ENCODE data around the gene PAXX. TPM values are rescaled to one million over a fixed set of nuclear protein-coding genes. Genes with fewer than 3 reads are reported as not detected.

Gene PAXX
- total RNA-seq, 1 donor from 2014 or later, result 72.6 TPM

GRCh38 chr9:136974817-136975535 lies 17.2 kb upstream of the PAXX start:
- H3K9me3 Mint-ChIP-seq, result no peaks in the 10 kb centered on the region
- intact Hi-C loops (cut with micrococcal nuclease), result loop anchor here (10.0 kb wide), 1 partner anchor 480 kb away; the partner anchor contains the start of gene NSMF
- H3K4me1 Mint-ChIP-seq (ENCODE audit: low read depth), result peaks cover 7% of the 10 kb centered on the region
- no peak overlapping the region for H3K4me3 Mint-ChIP-seq (ENCODE audit: low read depth)
- no peak for DNase-seq (ENCODE audit: low spot score)
- no peak overlapping the region for H3K27ac Mint-ChIP-seq
- no peaks in the 10 kb centered on the region for H3K27me3 Mint-ChIP-seq (ENCODE audit: low read depth)
- H3K36me3 Mint-ChIP-seq (ENCODE audit: low read depth), result no peaks in the 10 kb centered on the region

GRCh38 chr9:136975644-136976043 lies 16.6 kb upstream of the PAXX start:
- DNase-seq (ENCODE audit: low spot score), result no peak
- H3K4me1 Mint-ChIP-seq (ENCODE audit: low read depth), result peaks cover 7% of the 10 kb centered on the region
- no peak overlapping the region for H3K27ac Mint-ChIP-seq
- no peaks in the 10 kb centered on the region for H3K27me3 Mint-ChIP-seq (ENCODE audit: low read depth)
- no peak overlapping the region for H3K4me3 Mint-ChIP-seq (ENCODE audit: low read depth)
- H3K36me3 Mint-ChIP-seq (ENCODE audit: low read depth), result no peaks in the 10 kb centered on the region
- H3K9me3 Mint-ChIP-seq, result no peaks in the 10 kb centered on the region
- intact Hi-C loops (cut with micrococcal nuclease), result loop anchor here (10.0 kb wide), 1 partner anchor 479 kb away; the partner anchor contains the start of gene NSMF

GRCh38 chr9:136977223-136977622 lies 15.0 kb upstream of the PAXX start, which contains the start of gene PTGDS:
PTGDS (plus strand) TSS chr9:136977504; CDS start chr9:136977579, 75 bp downstream.
- H3K27ac Mint-ChIP-seq, result no peak within 1 kb of the TSS
- H3K4me3 Mint-ChIP-seq (ENCODE audit: low read depth), result no peak within 1 kb of the TSS
- no peaks in the 10 kb centered on the region for H3K36me3 Mint-ChIP-seq (ENCODE audit: low read depth)
- intact Hi-C loops (cut with micrococcal nuclease), result loop anchor here (10.0 kb wide), 1 partner anchor 478 kb away; the partner anchor contains the start of gene NSMF
- no peak for DNase-seq (ENCODE audit: low spot score)
- no peaks in the 10 kb centered on the region for H3K27me3 Mint-ChIP-seq (ENCODE audit: low read depth)
- no peaks in the 10 kb centered on the region for H3K9me3 Mint-ChIP-seq
- H3K4me1 Mint-ChIP-seq (ENCODE audit: low read depth), result peaks cover 7% of the 10 kb centered on the region

DNA sequence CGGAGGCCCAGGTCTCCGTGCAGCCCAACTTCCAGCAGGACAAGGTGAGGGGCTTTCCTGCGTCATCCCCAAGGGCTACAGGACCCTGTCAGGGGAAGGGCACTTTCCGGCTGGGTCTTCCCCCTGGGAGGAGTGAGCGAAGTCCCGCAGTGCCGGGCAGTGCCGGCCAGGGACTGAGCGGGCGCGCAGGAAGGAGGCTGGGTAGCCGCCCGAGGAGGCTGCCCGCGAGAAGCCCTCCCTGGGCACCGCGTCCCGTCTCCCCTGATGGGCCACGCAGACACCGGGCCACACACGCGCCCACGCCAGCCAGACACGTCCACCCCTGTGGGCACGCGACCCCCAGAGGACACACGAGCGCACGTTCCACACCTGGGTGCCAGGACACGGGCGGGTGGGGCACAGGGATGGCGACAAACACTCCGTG lies 14.6 kb upstream of the PAXX start:
- no peak for DNase-seq (ENCODE audit: low spot score)
- H3K4me3 Mint-ChIP-seq (ENCODE audit: low read depth), result no peak overlapping the region
- H3K27me3 Mint-ChIP-seq (ENCODE audit: low read depth), result no peaks in the 10 kb centered on the region

GRCh38 chr9:136978073-136978864 lies 14.0 kb upstream of the PAXX start:
- peaks cover 7% of the 10 kb centered on the region for H3K4me1 Mint-ChIP-seq (ENCODE audit: low read depth)
- peak; percentile 57 for DNase-seq (ENCODE audit: low spot score)
- no peaks in the 10 kb centered on the region for H3K36me3 Mint-ChIP-seq (ENCODE audit: low read depth)
- intact Hi-C loops (cut with micrococcal nuclease), result loop anchor here (1.0 to 10.0 kb wide), 2 partner anchors 44 to 477 kb away; partner anchors contain the start of gene NSMF
- H3K27ac Mint-ChIP-seq, result no peak overlapping the region
- no peaks in the 10 kb centered on the region for H3K27me3 Mint-ChIP-seq (ENCODE audit: low read depth)
- H3K9me3 Mint-ChIP-seq, result no peaks in the 10 kb centered on the region
- H3K4me3 Mint-ChIP-seq (ENCODE audit: low read depth), result no peak overlapping the region

More for the DNA sequence above, 14.6 kb upstream of the PAXX start:
- Mint-ChIP-seq H3K27ac (no peak overlapping the region), H3K9me3 (no peaks in the 10 kb centered on the region), H3K36me3 (ENCODE audit: low read depth) (no peaks in the 10 kb centered on the region), H3K4me1 (ENCODE audit: low read depth) (peaks cover 7% of the 10 kb centered on the region)
- intact Hi-C loops (cut with micrococcal nuclease), result loop anchor here (1.0 to 10.0 kb wide), 2 partner anchors 45 to 477 kb away; partner anchors contain the start of gene NSMF

DNA sequence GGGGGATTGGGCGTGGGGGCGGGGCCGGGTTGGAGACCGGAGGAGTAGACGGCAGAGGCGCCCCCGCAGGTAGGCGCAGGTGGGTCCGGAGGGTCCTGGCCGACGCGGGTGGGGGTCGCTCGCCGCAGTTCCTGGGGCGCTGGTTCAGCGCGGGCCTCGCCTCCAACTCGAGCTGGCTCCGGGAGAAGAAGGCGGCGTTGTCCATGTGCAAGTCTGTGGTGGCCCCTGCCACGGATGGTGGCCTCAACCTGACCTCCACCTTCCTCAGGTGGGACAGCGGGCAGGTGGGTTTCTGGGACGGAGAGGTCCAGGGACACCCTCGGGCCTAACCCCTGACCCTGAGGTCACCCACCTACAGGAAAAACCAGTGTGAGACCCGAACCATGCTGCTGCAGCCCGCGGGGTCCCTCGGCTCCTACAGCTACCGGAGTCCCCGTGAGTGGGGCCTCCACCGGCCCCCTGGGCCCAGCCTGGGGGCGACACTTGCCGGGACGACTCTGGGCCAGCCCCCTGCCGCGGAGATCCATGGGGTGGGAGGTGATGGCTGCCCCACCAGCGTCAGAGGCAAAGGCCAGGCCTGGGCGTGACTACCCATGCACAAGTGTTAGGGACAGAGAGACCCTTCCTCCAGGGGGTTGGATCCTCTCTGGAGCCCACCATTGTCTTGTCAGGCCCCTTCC lies 13.2 kb upstream of the PAXX start:
- H3K27ac Mint-ChIP-seq, result no peak overlapping the region
- no peaks in the 10 kb centered on the region for H3K9me3 Mint-ChIP-seq
- H3K36me3 Mint-ChIP-seq (ENCODE audit: low read depth), result no peaks in the 10 kb centered on the region
- no peak for DNase-seq (ENCODE audit: low spot score)
- H3K4me3 Mint-ChIP-seq (ENCODE audit: low read depth), result no peak overlapping the region
- intact Hi-C loops (cut with micrococcal nuclease), result loop anchor here (1.0 to 10.0 kb wide), 2 partner anchors 43 to 476 kb away; partner anchors contain the start of gene NSMF
- peaks cover 7% of the 10 kb centered on the region for H3K4me1 Mint-ChIP-seq (ENCODE audit: low read depth)
- peaks cover 4% of the 10 kb centered on the region for H3K27me3 Mint-ChIP-seq (ENCODE audit: low read depth)

GRCh38 chr9:136979769-136980587 lies 12.2 kb upstream of the PAXX start:
- intact Hi-C loops (cut with micrococcal nuclease), result loop anchor here (10.0 kb wide), 1 partner anchor 475 kb away; the partner anchor contains the start of gene NSMF
- Mint-ChIP-seq H3K36me3 (ENCODE audit: low read depth) (no peaks in the 10 kb centered on the region), H3K27me3 (ENCODE audit: low read depth) (peaks cover 6% of the 10 kb centered on the region), H3K4me3 (ENCODE audit: low read depth) (no peak overlapping the region), H3K9me3 (no peaks in the 10 kb centered on the region), H3K27ac (no peak overlapping the region), H3K4me1 (ENCODE audit: low read depth) (peaks cover 5% of the 10 kb centered on the region)
- no peak for DNase-seq (ENCODE audit: low spot score)

DNA sequence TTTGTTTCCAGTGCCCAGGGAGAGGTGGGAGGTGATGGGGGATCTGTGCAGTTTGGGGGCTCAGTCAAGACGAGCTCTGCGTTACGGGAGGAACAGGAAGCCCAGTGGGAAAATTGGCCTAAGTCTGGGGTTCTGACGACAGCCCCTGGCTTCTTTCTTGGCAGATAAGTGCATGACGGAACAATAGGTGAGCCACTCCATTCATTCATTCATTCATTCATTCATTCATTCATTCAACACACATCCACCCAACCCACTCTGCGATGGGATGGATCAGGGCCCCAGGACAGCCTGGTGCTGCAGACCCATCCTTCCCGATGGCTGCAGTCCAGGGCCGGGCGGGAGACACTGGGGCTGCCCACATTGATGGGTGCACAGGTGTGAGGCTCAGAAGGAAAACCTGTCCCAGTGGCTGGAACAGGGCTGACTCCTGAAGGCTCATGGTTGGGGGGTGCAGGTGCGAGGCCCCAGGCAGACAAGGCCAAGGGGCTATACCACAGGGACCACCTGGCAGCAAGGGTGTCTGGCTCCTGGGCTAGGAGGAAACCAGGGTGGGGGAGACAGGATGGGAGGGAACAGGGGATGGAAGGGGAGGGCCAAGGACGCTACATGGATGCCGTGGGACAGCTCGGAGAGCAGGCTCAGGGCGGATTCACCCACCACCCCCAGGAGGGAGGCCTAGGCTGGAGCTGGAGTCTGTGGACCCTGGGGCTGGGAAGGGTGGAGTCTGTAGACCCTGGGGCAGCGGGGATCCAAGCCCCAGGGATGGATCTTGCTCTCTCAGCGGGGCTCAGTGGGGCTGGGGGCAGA lies 11.3 kb upstream of the PAXX start:
- no peaks in the 10 kb centered on the region for H3K9me3 Mint-ChIP-seq
- H3K36me3 Mint-ChIP-seq (ENCODE audit: low read depth), result no peaks in the 10 kb centered on the region
- H3K27me3 Mint-ChIP-seq (ENCODE audit: low read depth), result peaks cover 6% of the 10 kb centered on the region
- no peak for DNase-seq (ENCODE audit: low spot score)
- H3K27ac Mint-ChIP-seq, result no peak overlapping the region
- H3K4me1 Mint-ChIP-seq (ENCODE audit: low read depth), result no peaks in the 10 kb centered on the region
- no peak overlapping the region for H3K4me3 Mint-ChIP-seq (ENCODE audit: low read depth)
- intact Hi-C loops (cut with micrococcal nuclease), result no loop called here

DNA sequence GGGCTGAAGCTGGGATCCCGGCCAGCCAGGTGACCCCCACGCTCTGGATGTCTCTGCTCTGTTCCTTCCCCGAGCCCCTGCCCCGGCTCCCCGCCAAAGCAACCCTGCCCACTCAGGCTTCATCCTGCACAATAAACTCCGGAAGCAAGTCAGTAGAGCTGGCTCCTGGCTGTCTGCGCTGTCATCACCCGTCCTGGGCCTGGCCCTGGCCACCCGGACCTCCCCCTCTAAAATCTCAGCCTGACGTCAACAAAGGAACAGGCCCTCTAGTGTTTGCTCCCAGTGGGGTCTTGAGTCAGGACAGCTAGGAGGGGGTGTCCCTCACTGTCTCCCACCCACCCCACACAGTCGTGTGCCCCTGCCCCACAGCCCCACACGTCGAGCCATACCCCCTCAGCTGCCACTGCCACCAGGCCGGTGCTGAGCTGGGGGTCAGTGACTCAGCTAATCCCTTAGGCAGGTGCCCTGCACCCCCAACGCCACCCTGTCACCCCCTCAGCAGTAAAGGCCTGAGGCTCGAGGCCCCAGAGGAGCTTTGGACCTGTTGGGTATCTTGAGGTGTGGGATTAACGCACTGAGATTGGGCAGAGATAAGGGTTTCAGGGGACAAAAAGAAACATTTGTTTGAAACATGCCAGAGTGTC lies 10.5 kb upstream of the PAXX start:
- peaks cover 11% of the 10 kb centered on the region for H3K27me3 Mint-ChIP-seq (ENCODE audit: low read depth)
- H3K27ac Mint-ChIP-seq, result no peak overlapping the region
- H3K4me3 Mint-ChIP-seq (ENCODE audit: low read depth), result no peak overlapping the region
- intact Hi-C loops (cut with micrococcal nuclease), result no loop called here
- no peaks in the 10 kb centered on the region for H3K36me3 Mint-ChIP-seq (ENCODE audit: low read depth)
- DNase-seq (ENCODE audit: low spot score), result no peak
- H3K9me3 Mint-ChIP-seq, result no peaks in the 10 kb centered on the region
- H3K4me1 Mint-ChIP-seq (ENCODE audit: low read depth), result no peaks in the 10 kb centered on the region

GRCh38 chr9:136982232-136983051 lies 9.8 kb upstream of the PAXX start, which contains the start of gene LCNL1:
LCNL1 (plus strand) TSS chr9:136982993; CDS start chr9:136983587, 594 bp downstream.
- intact Hi-C loops (cut with micrococcal nuclease), result no loop called here
- H3K4me1 Mint-ChIP-seq (ENCODE audit: low read depth), result no peaks in the 10 kb centered on the region
- peaks cover 15% of the 10 kb centered on the region for H3K27me3 Mint-ChIP-seq (ENCODE audit: low read depth)
- H3K36me3 Mint-ChIP-seq (ENCODE audit: low read depth), result no peaks in the 10 kb centered on the region
- H3K9me3 Mint-ChIP-seq, result no peaks in the 10 kb centered on the region
- no peak within 1 kb of the TSS for H3K4me3 Mint-ChIP-seq (ENCODE audit: low read depth)
- no peak for DNase-seq (ENCODE audit: low spot score)
- H3K27ac Mint-ChIP-seq, result no peak within 1 kb of the TSS
